ENCODE measurements around the gene ABHD4.

GRCh38 chr14:22565391-22565945 lies 32.6 kb upstream of the ABHD4 start:
- TF ChIP-seq, protein P1, sequence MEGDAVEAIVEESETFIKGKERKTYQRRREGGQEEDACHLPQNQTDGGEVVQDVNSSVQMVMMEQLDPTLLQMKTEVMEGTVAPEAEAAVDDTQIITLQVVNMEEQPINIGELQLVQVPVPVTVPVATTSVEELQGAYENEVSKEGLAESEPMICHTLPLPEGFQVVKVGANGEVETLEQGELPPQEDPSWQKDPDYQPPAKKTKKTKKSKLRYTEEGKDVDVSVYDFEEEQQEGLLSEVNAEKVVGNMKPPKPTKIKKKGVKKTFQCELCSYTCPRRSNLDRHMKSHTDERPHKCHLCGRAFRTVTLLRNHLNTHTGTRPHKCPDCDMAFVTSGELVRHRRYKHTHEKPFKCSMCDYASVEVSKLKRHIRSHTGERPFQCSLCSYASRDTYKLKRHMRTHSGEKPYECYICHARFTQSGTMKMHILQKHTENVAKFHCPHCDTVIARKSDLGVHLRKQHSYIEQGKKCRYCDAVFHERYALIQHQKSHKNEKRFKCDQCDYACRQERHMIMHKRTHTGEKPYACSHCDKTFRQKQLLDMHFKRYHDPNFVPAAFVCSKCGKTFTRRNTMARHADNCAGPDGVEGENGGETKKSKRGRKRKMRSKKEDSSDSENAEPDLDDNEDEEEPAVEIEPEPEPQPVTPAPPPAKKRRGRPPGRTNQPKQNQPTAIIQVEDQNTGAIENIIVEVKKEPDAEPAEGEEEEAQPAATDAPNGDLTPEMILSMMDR (conservative IDR thresholded peaks at IDR 0.05; ENCODE audit: low read depth in 2 of 2): no peak
- TF ChIP-seq CREB1 (CRISPR knock-in tag; IDR thresholded peaks at IDR 0.05; ENCODE audit: low read depth): no peak
